ENCODE data around the gene ABCA1. TPM values are rescaled to one million over a fixed set of nuclear protein-coding genes. Genes with fewer than 3 reads are reported as not detected.
"Not testable (repeated sequence)": the region's sequence is repeated elsewhere in the genome, so short reads cannot be mapped to it uniquely, and the experiment has no call there.

The ABCA1 gene
- total RNA-seq, 1 donor from 2014 or later = 9.2 TPM

DNA sequence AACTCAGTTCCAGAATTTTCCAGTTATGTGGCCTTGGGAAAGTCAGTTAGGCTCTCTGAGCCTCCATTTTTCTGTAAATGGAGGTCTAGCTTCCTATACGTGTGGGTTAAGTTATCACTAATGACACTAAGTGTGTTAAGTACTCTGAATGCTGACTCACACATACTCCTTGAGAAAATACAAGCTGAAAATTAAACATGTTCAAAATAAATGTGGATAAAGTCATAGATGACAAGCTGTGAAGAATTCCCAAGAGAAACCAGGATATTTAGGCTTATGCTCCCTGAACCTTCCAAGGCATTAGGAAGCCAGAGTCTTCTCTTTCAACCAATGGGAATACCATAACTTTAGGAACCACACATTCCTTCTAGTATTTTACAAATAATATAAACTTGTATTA is 58.1 kb downstream of the ABCA1 start:
- no peak for DNase-seq (ENCODE audit: low read depth in 2 of 2)

DNA sequence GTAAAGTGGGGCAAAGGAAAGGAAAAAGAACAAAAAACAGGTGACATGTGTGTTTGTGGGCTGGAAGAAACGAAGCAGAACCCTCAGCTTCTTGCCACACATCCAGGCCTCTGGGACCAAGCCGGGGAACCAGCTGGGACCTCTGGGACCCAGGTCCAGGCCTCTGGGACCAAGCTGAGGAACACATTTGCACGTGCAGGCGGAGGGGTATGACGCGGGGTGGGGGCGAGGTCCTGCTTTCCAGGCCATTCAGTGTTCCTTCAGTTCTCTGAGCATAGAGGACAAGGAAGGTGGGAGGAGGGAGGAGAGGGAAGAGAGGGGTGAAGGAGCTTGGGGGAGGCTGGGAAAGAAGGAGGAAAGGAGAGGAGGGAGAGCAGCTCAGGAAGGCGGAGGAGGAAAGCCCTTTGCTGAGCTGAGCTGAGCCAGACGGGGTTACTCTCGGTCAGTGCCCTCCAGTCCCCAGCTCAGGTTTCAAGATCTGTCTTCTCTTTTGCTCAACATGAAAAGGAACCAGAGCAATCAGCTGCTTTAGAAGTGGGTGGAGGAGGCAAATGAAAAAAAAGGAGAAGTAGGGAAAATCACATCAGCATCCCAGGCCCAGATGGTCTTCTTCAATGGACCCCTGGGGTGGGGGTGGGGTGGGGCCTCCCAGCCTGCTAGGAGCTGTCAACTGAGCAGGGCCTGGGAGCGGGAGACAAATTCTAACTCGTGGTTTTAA is 59.1 kb downstream of the ABCA1 start:
- peak in 1 of 2 donors; percentile 38 for DNase-seq (ENCODE audit: low read depth in 2 of 2)

DNA sequence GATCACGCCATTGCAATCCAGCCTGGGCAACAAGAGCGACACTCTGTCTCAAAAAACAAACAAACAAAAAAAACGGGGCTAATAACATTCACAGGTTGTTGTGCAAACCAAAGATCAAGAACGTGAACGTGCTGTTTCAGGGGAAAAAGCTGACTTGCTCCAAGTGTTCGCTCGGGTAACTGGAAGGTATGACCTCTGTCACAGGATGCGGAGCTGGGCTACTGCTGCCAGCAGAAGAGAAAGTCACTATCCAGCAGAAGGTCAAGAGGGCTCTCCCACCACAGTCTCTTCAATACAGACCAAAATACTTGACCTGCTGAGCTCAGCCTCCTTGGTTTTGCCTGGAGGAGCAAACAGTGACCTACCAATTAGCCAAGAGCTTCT is 59.7 kb downstream of the ABCA1 start:
- DNase-seq (ENCODE audit: low read depth in 2 of 2) = no peak

DNA sequence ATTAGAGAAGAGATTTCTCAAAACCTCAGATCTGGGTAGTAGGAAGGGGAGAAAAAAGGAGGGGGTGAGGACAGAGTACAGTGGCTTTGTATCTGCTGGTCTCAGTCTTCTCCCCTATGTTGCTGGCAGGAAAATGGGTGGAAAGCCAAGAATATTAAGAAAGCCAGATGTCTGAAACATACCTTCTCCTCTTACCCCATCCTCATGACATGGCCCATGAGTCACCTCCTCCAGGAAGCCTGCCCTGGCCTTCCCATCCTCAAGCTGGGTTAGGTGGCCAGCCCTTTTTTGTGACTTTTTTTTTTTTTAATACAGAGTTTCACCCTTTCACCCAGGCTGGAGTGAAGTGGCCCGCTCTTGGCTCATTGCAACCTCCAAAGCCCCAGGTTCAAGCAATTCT is 61.8 kb downstream of the ABCA1 start:
- DNase-seq (ENCODE audit: low read depth in 2 of 2) = peak in 1 of 2 donors; percentile 22

DNA sequence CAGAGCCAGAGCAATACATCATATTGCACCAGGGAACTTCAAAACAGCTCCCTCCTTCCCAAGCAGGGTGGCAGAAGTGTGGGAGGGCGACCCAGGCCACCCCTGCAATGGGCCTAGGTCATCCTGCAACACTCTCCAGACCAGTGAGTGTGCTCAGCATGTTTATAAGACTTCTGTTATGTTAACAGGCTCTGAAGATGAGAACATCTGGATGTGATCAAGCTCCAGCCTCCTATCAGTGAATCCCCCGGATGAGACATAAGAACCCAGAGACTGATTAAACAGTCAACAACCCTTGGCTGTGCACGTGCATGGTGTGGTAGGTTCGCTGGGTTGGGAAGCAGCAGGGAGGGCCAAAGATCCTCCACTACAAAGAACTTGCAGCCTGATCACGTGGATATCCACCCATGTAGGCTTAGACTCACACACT is 63.3 kb downstream of the ABCA1 start:
- no peak for DNase-seq (ENCODE audit: low read depth in 2 of 2)

DNA sequence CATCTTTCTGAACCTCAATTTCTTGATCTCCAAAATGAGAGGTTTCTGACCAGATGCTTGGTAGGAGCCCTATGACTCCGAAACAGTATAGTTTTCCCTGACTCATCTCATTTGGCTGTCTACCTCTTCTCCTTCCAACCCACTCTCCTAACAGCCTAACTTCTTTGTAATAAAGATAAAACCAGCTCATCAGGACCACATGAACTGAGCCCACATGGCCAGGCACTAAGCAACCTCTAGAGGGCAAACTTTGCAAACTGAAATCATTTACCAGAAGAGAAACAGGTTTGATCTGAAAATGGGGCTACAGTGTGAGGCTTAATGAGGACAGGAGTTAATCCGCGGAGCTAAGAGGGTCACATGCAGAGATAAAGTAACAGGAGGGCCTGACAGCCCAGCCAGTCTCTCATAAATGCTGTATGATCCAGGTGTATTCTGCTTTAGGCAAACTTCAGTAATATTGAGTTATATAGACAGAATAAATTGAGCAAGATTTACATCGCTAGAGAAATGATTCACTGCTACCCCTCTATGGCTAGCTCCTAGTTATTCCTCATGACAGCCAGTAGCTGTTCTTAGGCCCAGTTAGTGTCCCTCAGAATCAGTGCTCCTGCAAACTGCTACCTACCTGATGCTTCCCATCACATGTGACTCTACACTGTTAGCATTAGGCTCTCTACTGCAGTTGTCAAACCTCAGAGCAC is 64.6 kb downstream of the ABCA1 start:
- peak; percentile 56 to 77 for DNase-seq (ENCODE audit: low read depth in 2 of 2)

DNA sequence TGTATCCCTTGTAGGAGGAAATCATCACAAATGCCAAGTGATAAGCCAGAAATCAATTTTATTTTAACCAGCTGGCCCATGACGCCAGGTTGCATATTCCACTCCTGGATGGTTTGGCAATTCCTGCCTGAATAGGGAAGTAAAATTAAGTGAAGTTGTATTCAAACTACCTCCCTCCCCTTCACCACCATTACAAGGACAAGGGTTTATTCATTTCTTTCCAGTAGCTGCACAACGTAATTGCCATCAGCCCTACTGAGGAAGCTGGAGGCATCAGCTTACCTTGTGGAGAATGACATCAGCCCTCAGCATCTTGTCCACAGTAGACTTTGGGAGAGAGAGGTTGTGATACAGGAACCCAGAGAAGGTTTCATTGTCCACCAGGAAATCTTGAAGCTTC is 66.6 kb downstream of the ABCA1 start:
- DNase-seq (ENCODE audit: low read depth in 2 of 2) = no peak

DNA sequence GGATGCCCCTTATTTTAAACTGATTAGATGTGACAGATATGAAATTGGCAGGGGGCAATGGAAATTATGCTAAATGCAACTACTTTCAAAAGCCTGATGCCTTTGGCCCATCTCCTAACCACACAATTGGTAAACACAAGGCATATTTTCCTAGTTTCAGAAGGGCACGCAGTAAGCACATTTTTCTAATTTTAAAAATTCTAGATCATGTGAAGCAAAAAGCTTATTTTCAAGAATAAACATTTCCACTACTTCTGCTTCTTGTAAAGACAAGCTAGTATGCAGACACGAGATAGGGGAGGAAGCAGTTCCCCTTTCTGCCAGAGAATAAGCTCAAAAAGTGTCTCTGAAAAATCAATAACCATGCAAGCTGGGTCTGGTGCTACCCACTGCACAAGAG is 67.7 kb downstream of the ABCA1 start:
- DNase-seq (ENCODE audit: low read depth in 2 of 2) = no peak

DNA sequence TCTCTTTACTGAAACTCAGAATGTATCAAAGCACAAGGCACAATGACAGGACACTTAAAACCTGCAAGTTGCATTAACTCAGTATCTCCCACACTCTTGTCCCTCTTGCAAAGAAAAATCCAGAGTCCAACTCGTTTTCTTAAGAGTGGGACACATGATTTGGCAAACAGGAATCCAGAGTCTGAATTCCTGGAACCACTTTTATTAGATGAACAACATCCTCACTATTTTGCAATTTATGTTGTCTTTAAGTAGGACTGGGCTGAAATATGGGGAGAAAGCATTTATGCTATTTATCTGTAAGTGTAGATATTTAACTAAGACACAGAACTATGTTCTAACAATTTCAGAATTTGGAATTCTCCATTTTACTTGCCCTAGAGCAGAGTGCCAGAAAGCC is 69.1 kb downstream of the ABCA1 start:
- DNase-seq (ENCODE audit: low read depth in 2 of 2) = no peak

DNA sequence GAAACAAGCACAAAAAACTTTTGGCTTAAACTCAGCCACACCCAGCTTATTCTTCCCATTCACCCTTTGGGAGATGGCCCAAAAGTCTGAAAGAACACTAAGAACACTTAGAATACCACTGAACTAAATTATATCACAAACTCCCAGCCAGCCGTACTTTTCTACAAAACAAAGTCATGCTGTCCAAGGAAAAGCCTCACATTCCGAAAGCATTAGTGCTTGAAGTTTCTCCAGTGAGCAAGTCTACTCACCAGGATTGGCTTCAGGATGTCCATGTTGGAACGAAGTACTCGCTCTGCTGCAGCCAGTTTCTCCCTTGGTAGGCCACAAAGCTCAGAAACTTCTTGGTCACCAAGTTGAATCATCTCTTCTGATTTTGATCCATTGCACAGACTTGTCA is 69.7 kb downstream of the ABCA1 start:
- DNase-seq (ENCODE audit: low read depth in 2 of 2) = no peak

DNA sequence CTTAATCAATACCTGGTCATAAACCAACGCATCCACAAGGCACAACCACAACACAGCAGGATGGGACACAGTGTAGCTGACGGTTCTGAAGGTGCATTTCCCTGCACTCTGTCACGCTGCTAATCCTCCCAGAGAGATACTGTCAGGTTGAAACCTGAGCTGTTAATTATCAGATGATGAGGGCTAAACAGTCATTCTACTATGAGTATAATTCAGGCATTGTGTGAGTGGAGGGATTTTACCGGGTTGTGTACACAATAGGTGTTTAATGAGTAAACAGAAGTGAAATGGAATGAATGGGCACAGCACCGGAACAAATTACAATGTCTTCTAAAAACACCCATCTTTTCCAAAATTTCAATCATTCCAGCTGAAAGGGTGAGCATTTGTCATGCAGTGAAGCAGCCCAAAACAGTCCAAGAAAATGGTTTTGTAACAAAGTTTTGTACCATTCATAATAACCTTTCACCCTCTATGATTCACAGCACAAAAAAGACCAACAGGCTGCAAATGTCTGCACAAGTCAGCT is 71.5 kb downstream of the ABCA1 start:
- DNase-seq (ENCODE audit: low read depth in 2 of 2) = no peak

DNA sequence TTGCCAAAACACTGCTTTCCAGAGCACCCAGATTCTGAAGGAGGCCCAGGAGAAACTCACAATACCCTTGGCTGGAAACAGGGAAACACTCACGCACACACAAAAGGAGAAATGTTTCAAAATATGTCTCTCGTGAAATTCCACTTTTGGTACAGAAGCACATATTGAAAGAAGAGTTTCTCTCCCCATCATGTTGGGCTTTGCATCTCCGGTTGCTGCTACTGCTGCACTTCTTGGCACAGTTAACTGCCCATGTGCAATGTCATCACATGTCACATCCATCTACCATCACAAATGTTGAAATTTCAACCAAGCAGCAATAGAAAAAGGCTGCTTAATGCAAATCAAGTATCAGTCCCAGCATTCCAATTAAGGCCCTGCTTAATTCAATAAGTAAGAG is 72.1 kb downstream of the ABCA1 start:
- DNase-seq (ENCODE audit: low read depth in 2 of 2) = no peak

DNA sequence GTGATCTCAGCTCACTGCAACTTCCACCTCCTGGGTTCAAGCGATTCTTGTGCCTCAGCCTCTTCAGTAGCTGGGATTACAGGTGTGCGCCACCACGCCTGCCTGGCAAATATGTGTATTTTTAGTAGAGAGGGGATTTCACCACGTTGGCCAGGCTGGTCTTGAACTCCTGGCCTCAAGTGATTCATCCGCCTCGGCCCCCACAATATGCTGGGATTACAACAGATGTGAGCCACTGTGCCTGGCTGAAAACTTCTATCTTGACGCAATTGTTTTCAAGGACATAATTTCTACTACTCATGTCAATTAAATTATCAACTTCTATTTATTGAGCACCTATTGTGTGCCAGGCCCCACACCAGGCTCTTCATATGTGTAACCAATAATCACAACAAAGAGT is 72.7 kb downstream of the ABCA1 start:
- not testable (repeated sequence) for DNase-seq (ENCODE audit: low read depth in 2 of 2)

DNA sequence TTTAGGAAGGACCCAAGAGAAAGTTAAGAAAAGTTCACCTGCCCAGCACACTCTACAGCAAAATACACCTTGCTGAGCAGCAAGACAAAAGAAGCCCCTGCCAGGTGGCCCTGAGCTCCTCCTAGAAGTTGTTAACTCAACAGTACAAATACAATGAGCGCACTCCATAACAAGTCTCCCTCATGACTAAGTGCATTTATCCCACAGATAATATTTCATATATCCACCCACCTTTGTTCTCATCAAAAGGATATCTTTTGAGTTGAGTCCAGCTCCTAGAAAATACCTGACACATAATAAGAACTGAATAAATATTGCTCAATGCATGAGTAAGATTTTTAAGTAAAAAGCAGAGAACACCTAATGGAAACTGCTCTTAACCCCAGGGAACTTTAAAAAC is 73.3 kb downstream of the ABCA1 start:
- DNase-seq (ENCODE audit: low read depth in 2 of 2) = no peak

DNA sequence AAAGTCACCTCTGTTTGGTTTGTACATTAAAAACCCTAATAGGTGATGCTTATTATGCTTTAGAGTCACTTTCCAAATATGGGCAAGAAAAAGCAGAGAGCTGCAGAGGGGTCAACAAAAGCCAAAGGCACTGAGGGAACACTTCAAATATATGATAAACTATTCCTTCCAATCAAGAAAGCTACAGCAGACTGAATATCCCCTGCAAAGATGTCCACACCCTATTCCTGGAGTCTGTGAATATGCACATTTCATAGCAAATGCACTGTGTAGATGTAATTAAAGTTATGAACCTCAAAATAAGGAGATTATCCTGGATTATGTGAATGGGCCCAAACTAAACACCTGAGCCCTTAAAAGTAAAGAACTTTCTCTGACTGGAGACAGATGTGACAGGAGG is 74.3 kb downstream of the ABCA1 start:
- DNase-seq (ENCODE audit: low read depth in 2 of 2) = no peak

DNA sequence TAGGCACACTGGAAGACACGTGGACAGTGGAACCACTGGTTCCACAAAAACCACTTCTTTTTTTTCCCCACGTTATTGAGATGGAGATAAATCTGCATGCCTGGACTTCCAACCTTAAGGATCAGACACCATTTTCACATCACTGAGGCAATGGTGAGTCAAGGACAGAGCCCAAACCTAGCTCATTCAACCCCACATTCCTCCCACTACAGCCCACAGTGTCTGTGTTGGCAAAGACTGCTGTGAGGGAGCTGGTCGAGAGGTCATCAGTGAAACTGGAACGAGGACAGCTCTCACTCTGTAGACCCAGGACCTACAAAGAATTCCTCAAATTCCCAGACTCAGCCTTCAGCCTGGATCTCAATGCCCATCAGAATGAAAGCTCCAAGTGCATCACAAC is 74.8 kb downstream of the ABCA1 start:
- DNase-seq (ENCODE audit: low read depth in 2 of 2) = no peak

DNA sequence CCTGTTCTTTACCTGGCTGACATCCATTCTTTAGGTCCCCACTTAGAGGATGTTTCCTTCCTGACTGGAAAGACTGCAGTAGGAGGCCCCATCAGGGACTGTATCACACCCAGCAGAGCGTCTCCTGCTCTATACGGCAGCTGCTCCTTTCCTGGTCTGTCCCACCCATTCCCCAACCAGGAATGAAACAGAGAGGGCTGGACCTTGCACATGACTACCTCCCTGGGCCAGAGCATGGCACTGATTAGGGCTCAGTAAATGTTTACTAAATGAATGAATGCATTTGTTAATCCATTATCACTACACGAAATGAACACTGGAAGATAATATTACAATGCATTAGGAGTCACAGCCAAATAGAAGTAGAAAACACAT is 76.4 kb downstream of the ABCA1 start:
- DNase-seq (ENCODE audit: low read depth in 2 of 2) = no peak

DNA sequence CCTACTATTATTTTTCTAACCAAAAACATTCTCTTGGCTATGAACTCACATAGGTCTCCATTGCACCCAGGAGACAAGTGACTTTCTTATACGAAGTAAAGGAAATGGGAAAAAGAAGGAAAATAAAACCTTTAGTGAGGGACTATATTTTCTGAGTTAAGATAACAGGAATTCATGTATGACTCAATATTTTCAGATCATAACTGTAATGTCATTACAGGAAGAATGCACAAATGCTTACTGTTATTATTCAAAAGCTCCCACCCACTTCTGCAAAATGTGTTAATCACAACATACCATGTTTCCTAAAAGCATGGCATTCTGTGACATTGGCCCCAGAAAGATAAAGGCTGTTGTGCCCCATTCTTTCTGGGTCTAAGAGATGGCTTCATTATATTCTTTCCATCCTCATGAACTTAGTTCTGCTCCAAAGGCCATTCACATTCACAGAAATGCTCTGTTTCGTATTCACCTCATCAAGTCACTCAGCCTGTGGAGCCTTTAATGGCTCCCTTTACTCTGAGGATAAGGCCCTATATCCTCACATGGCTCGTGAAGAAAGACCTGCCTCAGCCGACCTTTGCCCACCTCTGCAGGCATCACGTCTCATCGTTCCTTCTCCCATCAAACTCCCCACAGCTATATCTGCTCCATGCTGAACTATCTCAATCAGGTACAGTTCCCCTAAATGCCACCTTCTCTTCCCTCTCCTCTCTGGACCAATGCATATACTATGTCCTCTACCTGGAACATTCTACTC is 77.0 kb downstream of the ABCA1 start:
- peak; percentile 26 to 72 for DNase-seq (ENCODE audit: low read depth in 2 of 2)

DNA sequence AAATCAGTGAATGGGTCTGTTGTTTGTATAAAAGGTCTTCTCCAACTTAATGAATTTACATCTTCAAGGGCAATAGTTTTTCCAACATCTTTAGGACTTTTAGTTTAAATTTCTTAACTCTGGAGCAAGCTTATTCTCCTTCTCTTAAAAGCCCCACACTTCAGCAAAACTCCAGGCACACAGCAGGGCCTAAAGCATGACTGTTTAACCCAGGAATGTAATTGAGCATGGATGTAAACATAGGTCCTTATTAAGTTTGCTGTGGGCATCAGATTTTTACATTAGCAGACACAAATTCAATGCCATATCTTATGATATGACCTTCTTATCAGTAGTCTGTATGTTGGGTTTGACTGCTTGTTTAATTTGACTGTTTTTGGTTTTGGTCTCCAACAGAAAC is 78.9 kb downstream of the ABCA1 start:
- DNase-seq (ENCODE audit: low read depth in 2 of 2) = no peak

DNA sequence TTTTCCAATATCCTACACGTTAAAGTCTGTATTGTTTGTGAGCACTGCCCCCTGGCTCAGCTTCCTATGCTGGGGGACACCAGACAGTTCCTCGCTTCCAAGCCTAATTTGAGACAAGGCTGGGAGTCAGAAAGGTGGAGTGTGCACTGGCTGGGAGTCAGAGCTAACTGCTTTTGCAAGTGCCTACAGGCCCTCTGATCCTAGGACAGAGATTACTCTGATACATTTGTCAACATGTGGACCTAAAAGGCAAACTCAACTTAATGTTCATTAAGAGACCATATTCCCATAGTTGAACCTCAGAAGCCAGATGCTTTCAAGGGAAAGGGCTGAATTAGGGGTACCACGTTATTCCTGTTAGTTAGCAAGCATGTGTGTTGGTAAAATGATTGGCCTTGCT is 83.2 kb downstream of the ABCA1 start:
- no peak for DNase-seq (ENCODE audit: low read depth in 2 of 2)

DNA sequence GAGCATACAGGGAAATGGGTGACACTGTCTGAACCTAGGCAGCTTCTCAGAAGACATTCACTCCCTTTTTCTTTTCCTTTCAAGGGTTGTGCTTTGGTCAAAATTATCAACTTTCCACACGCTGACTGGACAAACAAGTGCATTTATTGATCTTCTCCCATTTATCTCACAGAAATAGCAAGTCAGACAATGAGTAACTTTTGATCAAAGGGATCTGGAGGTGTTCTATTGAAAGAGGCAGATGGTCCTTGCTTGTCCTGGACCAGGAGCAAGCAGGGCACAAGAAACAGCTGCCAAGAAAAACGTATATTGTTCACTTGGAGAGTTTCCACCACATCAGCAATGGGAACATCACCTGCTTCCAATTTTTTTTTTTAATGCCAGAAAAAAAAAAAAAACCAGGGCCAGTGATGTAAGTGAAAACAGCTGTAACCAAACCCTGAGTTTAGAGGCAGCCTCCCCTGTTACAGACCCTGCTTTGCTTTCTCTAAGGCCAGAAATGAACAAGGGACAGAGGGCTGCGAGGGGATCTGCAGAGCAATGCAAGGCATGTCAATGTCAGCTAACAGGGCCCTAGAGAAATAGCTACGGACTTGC is 84.2 kb downstream of the ABCA1 start:
- DNase-seq (ENCODE audit: low read depth in 2 of 2) = peak in 1 of 2 donors; percentile 3

DNA sequence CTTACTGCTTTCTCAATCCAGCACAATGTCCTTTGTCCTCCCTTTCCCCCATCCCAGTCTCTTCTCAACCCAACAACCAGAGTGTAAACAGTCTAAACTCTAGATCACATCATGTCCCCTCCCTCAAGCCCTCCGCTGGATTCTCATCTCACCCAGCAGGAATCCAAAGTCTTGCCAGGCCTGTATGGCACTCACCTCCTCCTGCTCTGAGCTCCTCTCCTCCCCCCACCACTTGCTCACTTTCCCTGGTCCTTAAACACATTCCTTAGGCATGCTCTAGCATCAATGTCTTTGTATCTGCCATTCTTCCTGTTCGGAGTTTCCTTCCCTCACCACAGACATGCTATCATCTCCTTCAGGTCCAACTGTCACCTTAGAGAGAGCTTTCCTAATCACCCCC is 85.3 kb downstream of the ABCA1 start:
- no peak for DNase-seq (ENCODE audit: low read depth in 2 of 2)
